GM04504 (cell line): Measurements from ENCODE around the gene CLOCK.

Experiments
- DNase-seq: peaks from one replicate; pipeline ENCODE4 v3.0.0-alpha.2; 2012; ENCODE audit warnings: low read depth

CLOCK gene

GRCh38 chr4:55378617-55379467 lies 167.9 kb downstream of the CLOCK start:
- DNase-seq = no peak
